SH-SY5Y (cell line): ENCODE measurements around the gene CTIF.

Experiments
- GATA2 ChIP-seq: IDR thresholded peaks from 2 replicates; pipeline ENCODE4 v1.6.1; 2011; ENCODE audit warnings: mild to moderate bottlenecking, low read depth, low read length
- GATA3 ChIP-seq: IDR thresholded peaks from 2 replicates; pipeline ENCODE4 v1.6.1; 2011; ENCODE audit warnings: low read depth, mild to moderate bottlenecking, low read length, moderate library complexity

- TF ChIP-seq GATA2 (no peak), GATA3 (no peak)
Observed at GRCh38 chr18:48826806-48827205, 288.0 kb downstream of the CTIF start.
